ENCODE results near the gene KCNE3. TPM values are rescaled to one million over a fixed set of nuclear protein-coding genes. Genes with fewer than 3 reads are reported as not detected.

The KCNE3 gene
- total RNA-seq, 3 donors from 2014 or later: 8.5 to 27.5 (median 23.4) TPM

DNA sequence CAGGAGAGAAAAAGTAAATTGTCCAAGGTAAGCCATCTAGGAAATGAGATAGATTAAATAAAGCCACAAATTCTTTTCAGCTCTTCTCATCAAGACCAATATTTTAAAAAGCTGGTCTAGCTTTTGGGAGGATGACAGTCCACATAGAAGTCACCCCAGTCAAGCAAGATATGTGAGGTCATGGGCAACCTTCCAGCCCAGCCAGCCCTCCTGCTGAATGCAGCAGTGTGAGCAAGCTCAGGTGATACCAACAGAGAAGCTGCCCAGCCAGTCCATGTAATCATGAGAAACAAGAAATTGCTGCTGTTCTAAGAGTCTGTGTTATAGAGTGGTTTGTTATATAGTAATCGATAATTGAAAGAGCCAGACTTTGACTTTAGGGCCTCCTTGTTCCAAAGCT, 28.7 kb downstream of the KCNE3 start:
- DNase-seq: no peak
- Histone ChIP-seq H3K4me1 (ENCODE audit: low read depth) (peaks cover 26% of the 10 kb centered on the region), H3K9me3 (no peaks in the 10 kb centered on the region), H3K4me3 (no peak overlapping the region), H3K36me3 (ENCODE audit: low read depth) (no peaks in the 10 kb centered on the region)
- TF ChIP-seq, protein P1, sequence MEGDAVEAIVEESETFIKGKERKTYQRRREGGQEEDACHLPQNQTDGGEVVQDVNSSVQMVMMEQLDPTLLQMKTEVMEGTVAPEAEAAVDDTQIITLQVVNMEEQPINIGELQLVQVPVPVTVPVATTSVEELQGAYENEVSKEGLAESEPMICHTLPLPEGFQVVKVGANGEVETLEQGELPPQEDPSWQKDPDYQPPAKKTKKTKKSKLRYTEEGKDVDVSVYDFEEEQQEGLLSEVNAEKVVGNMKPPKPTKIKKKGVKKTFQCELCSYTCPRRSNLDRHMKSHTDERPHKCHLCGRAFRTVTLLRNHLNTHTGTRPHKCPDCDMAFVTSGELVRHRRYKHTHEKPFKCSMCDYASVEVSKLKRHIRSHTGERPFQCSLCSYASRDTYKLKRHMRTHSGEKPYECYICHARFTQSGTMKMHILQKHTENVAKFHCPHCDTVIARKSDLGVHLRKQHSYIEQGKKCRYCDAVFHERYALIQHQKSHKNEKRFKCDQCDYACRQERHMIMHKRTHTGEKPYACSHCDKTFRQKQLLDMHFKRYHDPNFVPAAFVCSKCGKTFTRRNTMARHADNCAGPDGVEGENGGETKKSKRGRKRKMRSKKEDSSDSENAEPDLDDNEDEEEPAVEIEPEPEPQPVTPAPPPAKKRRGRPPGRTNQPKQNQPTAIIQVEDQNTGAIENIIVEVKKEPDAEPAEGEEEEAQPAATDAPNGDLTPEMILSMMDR (IDR thresholded peaks at IDR 0.05): no peak
- intact Hi-C loops (cut with DNase I, micrococcal nuclease): no loop called here
- ATAC-seq: no peak

DNA sequence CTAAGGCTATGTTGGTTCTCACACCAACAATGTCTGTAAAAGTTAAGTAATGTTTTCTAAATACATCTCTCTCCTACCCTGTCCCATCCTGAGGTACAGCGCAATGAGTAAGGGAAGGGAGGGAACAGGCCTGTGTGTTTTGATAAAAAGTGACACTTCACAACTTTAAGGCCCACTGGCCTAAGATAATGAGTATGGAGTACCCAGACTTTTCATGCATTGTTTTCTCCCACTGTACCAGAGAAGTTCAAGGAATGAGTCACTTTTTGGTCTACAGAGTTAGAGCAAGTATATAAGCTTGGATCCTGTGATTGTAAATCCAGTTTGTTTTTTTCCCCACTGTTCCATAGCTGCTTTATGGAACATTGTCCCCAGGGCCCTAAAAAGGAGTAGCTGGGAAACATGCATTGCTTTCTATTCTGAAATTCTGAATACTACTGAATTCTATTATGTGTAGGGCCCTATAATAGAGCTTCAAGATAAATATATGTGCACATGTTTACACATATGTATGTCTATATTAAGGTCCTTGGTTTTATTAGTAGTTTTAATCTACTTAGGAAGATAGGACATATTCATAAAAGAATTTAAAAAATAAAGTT, 29.8 kb downstream of the KCNE3 start:
- peaks cover 17% of the 10 kb centered on the region for H3K4me1 ChIP-seq (ENCODE audit: low read depth)
- intact Hi-C loops (cut with DNase I, micrococcal nuclease): no loop called here
- TF ChIP-seq, protein P1 (IDR thresholded peaks at IDR 0.05): no peak
- no peaks in the 10 kb centered on the region for H3K9me3 ChIP-seq
- DNase-seq: no peak
- H3K36me3 ChIP-seq (ENCODE audit: low read depth): no peaks in the 10 kb centered on the region
- no peak overlapping the region for H3K4me3 ChIP-seq
- ATAC-seq: peak; percentile 50

- ATAC-seq: peak; percentile 78
Measured at GRCh38 chr11:74434528-74434927, 32.8 kb downstream of the KCNE3 start.

DNA sequence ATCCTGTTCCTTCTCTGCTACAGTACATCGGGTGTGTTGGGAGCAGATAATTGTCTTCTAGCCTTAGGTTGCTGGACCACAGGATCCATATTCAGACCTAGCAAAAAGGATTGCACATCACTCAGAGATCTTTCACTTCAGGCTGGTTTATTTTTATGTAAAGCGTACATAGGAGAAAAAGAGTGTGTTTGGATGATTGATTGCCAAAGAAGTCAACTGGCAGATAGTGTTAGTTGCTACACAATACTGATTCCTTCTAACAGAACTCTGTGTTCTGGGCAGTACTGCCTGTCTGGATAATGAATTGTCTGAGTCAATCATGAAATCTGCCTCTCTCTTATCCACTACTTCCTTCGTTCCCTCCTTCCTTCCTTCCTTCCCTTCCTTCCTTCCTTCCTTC, 38.1 kb downstream of the KCNE3 start:
- Histone ChIP-seq H3K9me3 (no peaks in the 10 kb centered on the region), H3K36me3 (ENCODE audit: low read depth) (no peaks in the 10 kb centered on the region), H3K4me3 (no peak overlapping the region), H3K4me1 (ENCODE audit: low read depth) (no peaks in the 10 kb centered on the region)
- ATAC-seq (no peak), DNase-seq (no peak)
- intact Hi-C loops (cut with DNase I, micrococcal nuclease): no loop called here
- TF ChIP-seq, protein P1 (IDR thresholded peaks at IDR 0.05): no peak

More at GRCh38 chr11:74434528-74434927, 32.8 kb downstream of the KCNE3 start:
- H3K36me3 ChIP-seq (ENCODE audit: low read depth): no peaks in the 10 kb centered on the region
- TF ChIP-seq, protein P1 (IDR thresholded peaks at IDR 0.05): no peak
- DNase-seq: peak in 1 of 3 donors; percentile 41
- H3K9me3 ChIP-seq: no peaks in the 10 kb centered on the region
- no peak overlapping the region for H3K4me3 ChIP-seq
- intact Hi-C loops (cut with DNase I, micrococcal nuclease): no loop called here
- H3K4me1 ChIP-seq (ENCODE audit: low read depth): peaks cover 12% of the 10 kb centered on the region

- H3K9me3 ChIP-seq: no peaks in the 10 kb centered on the region
- H3K36me3 ChIP-seq (ENCODE audit: low read depth): no peaks in the 10 kb centered on the region
- no peaks in the 10 kb centered on the region for H3K4me1 ChIP-seq (ENCODE audit: low read depth)
- intact Hi-C loops (cut with DNase I, micrococcal nuclease): no loop called here
- TF ChIP-seq, protein P1 (IDR thresholded peaks at IDR 0.05): no peak
- H3K4me3 ChIP-seq: no peak overlapping the region
- DNase-seq (no peak), ATAC-seq (no peak)
Measured at GRCh38 chr11:74427384-74427886, 39.9 kb downstream of the KCNE3 start.

Data from mucosa of descending colon (tissue), 3 donors.